Right lobe of liver (tissue), 6 donors: ENCODE data around the gene GIMAP7. TPM values are rescaled to one million over a fixed set of nuclear protein-coding genes. Genes with fewer than 3 reads are reported as not detected.
A peak's percentile ranks its signal among the peaks of the same experiment; 100 is the strongest.

Source experiments
- ATAC-seq, 4 donors: fragments of 200-7000 bp; cut with Tn5 transposase; one replicate each; pipeline ENCODE4 v1.9.1; 2020; ENCODE audit warnings: mild to moderate bottlenecking in 4 of 4, moderate library complexity in 4 of 4
- DNase-seq, 3 donors: peaks; one replicate each; pipeline ENCODE4 v3.0.0-alpha.2; 2020
- H3K27ac ChIP-seq, 3 donors: fragments of 200-600 bp; one replicate each; pipeline ENCODE4 v1.8.0; 2022
- H3K27me3 ChIP-seq, 2 donors: fragments of 200-600 bp; one replicate each; pipeline ENCODE4 v1.8.0; 2022
- H3K36me3 ChIP-seq, 4 donors: fragments of 200-600 bp; sonication (generic) in 1 of 4; one replicate each; pipeline versions ENCODE4 v1.5.1 to v1.8.0; 2017 to 2022; ENCODE audit warnings: control low read depth in 1 of 4
- H3K4me1 ChIP-seq, 4 donors: fragments of 200-600 bp; sonication (generic) in 1 of 4; one replicate each; pipeline versions ENCODE4 v1.5.1 to v1.8.0; 2017 to 2022; ENCODE audit warnings: control low read depth in 1 of 4
- H3K4me3 ChIP-seq, 3 donors: fragments of 200-600 bp; one replicate each; pipeline ENCODE4 v1.8.0; 2022
- H3K9me3 ChIP-seq, 4 donors: fragments of 200-600 bp; sonication (generic) in 1 of 4; one replicate each; pipeline versions ENCODE4 v1.5.1 to v1.8.0; 2017 to 2022; ENCODE audit warnings: control low read depth in 1 of 4
- POLR2A ChIP-seq: fragments of 450-650 bp; IDR thresholded peaks from one replicate; pipeline ENCODE4 v1.6.1; 2017; ENCODE audit warnings: antibody characterized with exemption, mild to moderate bottlenecking
- WGBS: methylation state at CpG from one replicate; pipeline ENCODE4 v1.1.6; 2018; ENCODE audit warnings: low coverage, low lambda C conversion rate; ENCODE audit not compliant: insufficient coverage; ENCODE audit errors: missing lambda C conversion rate; 5-methylcytosine and 5-hydroxymethylcytosine counted together
- intact Hi-C, 2 donors: fragments of 100-400 bp; cut with DNase I; formaldehyde crosslinking; loops; one replicate each; pipeline versions ENCODE4 v1.11.2 to v1.14.1; 2022
- long read RNA-seq: library from polyadenylated mRNA; unstranded; transcript quantifications from one replicate; pipeline ENCODE4 v2.0.0, GENCODE V29; 2019
- total RNA-seq, 6 experiments: library from RNA; depleted of rRNA in 2 of 6; stranded (reverse); fragments of >200 nt in 2 of 6; fragmentation: NEBNext Ultra II Directional in 3 of 6; extraction: Animal tissue kit (Norgen Biotek cat#: 25700) in 3 of 6; gene quantifications; one replicate each; pipeline versions ENCODE4 v1.1.0 to v1.2.4, GENCODE V29; 2016 to 2023
- TF ChIP-seq, protein P1 (sequence below), 4 donors: fragments of 200-600 bp in 3 of 4; fragments of 450-650 bp in 1 of 4; IDR thresholded peaks; one replicate each; pipeline versions ENCODE4 v1.5.1 to v1.8.0; 2016 to 2022; ENCODE audit warnings: antibody characterized with exemption in 4 of 4, mild to moderate bottlenecking in 2 of 4
- donor health status: DM: no; HTN: yes; CAD: no.
- donor health status: DM: no; HTN: no; CAD: no.
- donor health status: DM: no; HTN: no; CAD: no.
- donor health status: DM: no; HTN: yes; CAD: no.
- donor health status: DM: no; HTN: yes; CAD: no.

The GIMAP7 gene
- 1 to 10 TPM; 2.6 to 9.1 (median 6.0) TPM for total RNA-seq
- long read RNA-seq, transcript GIMAP7-201 (2 exons, 1,256 nt): major isoform, 5 of 5 reads
- long read RNA-seq, partial matches to known transcripts: 0 of 5 reads
- long read RNA-seq, other reads (novel, unspliced or antisense): 0 of 5 reads

DNA sequence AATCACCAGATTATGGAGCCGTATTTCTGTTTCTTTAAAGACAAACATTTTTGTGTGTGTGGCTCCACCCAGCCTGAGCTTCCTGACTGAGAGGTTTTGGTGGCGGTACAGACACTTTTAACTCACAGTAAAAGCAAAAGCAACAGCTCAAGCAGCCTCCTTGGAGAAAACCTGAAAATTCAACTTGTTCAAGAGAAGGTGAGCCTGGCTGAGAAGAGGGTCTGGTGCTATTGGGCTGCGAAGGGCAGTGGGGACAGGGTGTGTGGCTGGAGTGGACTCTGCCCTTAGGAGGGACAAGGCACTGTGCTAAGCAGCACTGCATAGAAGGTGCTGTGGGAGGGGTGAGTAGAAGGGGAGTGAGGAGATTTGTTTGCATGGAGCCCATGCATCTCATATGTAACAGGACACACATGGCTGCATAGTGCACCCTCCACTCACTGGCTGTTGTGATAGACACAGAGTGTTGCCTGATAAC lies at the start of gene GIMAP7:
GIMAP7 (plus strand) TSS at position 125 of the 475 bp plus-strand sequence. CDS start 5,103 bp downstream, outside the sequence.
- TF ChIP-seq, protein P1, sequence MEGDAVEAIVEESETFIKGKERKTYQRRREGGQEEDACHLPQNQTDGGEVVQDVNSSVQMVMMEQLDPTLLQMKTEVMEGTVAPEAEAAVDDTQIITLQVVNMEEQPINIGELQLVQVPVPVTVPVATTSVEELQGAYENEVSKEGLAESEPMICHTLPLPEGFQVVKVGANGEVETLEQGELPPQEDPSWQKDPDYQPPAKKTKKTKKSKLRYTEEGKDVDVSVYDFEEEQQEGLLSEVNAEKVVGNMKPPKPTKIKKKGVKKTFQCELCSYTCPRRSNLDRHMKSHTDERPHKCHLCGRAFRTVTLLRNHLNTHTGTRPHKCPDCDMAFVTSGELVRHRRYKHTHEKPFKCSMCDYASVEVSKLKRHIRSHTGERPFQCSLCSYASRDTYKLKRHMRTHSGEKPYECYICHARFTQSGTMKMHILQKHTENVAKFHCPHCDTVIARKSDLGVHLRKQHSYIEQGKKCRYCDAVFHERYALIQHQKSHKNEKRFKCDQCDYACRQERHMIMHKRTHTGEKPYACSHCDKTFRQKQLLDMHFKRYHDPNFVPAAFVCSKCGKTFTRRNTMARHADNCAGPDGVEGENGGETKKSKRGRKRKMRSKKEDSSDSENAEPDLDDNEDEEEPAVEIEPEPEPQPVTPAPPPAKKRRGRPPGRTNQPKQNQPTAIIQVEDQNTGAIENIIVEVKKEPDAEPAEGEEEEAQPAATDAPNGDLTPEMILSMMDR (IDR thresholded peaks at IDR 0.05): no peak
- no peak for TF ChIP-seq POLR2A
- H3K27ac ChIP-seq: peak within 1 kb of the TSS; percentile 52 to 83 (median 56)
- H3K4me1 ChIP-seq: no peaks in the 10 kb centered on the region
- 31% methylated on average over 3 of the region's 3 CpGs for WGBS
- no peaks in the 10 kb centered on the region for H3K36me3 ChIP-seq
- ATAC-seq: peak; percentile 71 to 81 (median 74)
- intact Hi-C loops: no loop called here
- DNase-seq: no peak
- H3K4me3 ChIP-seq: peak within 1 kb of the TSS; percentile 29 to 44 (median 40)
- no peaks in the 10 kb centered on the region for H3K9me3 ChIP-seq
- H3K27me3 ChIP-seq: no peaks in the 10 kb centered on the region

DNA sequence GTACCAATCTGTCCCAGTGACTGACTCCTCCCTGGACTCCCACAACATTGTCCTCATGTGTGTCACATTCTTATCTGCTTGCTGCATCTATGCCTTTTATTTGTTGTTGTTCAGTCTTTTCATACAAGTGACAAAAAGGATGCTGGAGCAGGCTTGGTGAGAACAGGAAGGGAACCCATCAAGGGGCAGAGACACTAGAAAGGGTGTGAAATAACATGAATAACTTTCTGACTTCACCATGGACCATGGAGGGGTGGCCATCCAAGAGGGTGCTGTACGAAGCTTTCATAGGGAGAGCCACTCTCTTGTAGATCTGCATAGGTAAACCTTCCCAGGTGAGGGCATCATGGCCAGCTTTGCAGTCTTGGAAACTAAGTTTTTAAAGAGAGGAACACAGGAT lies 49.7 kb upstream of the GIMAP7 start:
- intact Hi-C loops: no loop called here
- no peak overlapping the region for H3K4me3 ChIP-seq
- no peaks in the 10 kb centered on the region for H3K36me3 ChIP-seq
- H3K9me3 ChIP-seq: no peaks in the 10 kb centered on the region
- TF ChIP-seq, protein P1 (IDR thresholded peaks at IDR 0.05): no peak
- DNase-seq (no peak), ATAC-seq (no peak)
- H3K4me1 ChIP-seq: no peaks in the 10 kb centered on the region
- no peak overlapping the region for H3K27ac ChIP-seq
- no peaks in the 10 kb centered on the region for H3K27me3 ChIP-seq
- 50% methylated on average over 1 of the region's 1 CpG for WGBS

DNA sequence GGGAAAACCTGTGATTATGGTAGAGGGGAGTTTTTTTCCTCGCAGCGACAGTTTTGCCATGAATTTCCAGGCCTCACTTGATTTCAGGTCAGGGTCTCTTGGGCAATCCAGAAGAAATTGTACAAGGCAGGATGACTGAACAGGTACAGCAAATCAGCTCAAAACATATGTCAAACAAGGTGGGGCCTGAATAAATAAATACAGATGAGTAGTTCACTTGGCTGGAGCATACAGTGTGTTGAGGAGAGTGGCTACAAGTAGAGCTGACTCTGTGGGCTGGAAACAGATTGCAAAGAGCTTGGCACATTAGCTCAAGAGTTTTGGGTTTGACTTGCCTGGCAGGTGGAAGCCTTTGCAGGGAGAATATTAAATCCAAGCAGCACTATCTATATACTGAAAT lies 49.3 kb upstream of the GIMAP7 start:
- Histone ChIP-seq H3K4me3 (no peak overlapping the region), H3K36me3 (no peaks in the 10 kb centered on the region), H3K27ac (no peak overlapping the region), H3K27me3 (no peaks in the 10 kb centered on the region), H3K9me3 (no peaks in the 10 kb centered on the region), H3K4me1 (no peaks in the 10 kb centered on the region)
- TF ChIP-seq, protein P1 (IDR thresholded peaks at IDR 0.05): no peak
- TF ChIP-seq POLR2A: no peak
- intact Hi-C loops: no loop called here
- 89% methylated on average over 2 of the region's 2 CpGs for WGBS
- no peak for DNase-seq
- no peak for ATAC-seq

DNA sequence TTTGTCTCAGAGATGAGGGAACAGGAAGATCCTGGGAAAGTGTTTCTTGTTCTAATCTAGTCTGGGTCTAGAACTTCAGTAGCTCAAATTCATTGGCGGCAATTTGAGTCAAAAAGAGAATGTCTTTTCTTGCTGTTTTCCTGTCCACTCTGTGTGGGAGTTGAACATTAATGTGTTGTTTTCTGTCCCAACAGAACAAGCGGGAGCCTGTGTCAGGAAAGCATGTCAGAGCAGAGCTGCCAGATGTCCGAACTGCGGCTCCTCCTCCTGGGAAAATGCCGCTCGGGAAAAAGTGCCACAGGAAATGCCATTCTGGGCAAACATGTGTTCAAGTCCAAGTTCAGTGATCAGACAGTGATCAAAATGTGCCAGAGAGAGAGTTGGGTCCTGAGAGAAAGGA lies 48.2 kb upstream of the GIMAP7 start:
- no peak for TF ChIP-seq POLR2A
- TF ChIP-seq, protein P1 (IDR thresholded peaks at IDR 0.05): no peak
- intact Hi-C loops: no loop called here
- Histone ChIP-seq H3K36me3 (no peaks in the 10 kb centered on the region), H3K9me3 (no peaks in the 10 kb centered on the region), H3K27ac (no peak overlapping the region), H3K4me3 (no peak overlapping the region), H3K4me1 (no peaks in the 10 kb centered on the region), H3K27me3 (no peaks in the 10 kb centered on the region)
- ATAC-seq (peak in 1 of 4 donors; percentile 31), DNase-seq (no peak)
- WGBS: 68% methylated on average over 6 of the region's 6 CpGs
